Activated T-helper 1 cell treated with anti-CD3 and anti-CD28 coated beads, Interleukin-12 subunit alpha, Interleukin-12 subunit beta, Interleukin-2, Interleukin-4 antibody, amounts not matched to agents 30 ng/mL and 10 ng/mL and 1 ng/mL, durations not matched to agents 14 hours and 24 hours and 36 hours (primary cell): ENCODE data around the gene SMCO1. TPM values are rescaled to one million over a fixed set of nuclear protein-coding genes. Genes with fewer than 3 reads are reported as not detected.
A peak's percentile ranks its signal among the peaks of the same experiment; 100 is the strongest.
"Not testable (repeated sequence)": the region's sequence is repeated elsewhere in the genome, so short reads cannot be mapped to it uniquely, and the experiment has no call there.

Experiments used
- DNase-seq: peaks from one replicate; pipeline ENCODE4 v3.0.0; 2021; ENCODE audit warnings: low spot score
- H3K27ac Mint-ChIP-seq: one replicate; pipeline ENCODE4 v1.8.0; 2021; ENCODE audit warnings: mild to moderate bottlenecking, mixed read lengths
- H3K27me3 Mint-ChIP-seq: one replicate; pipeline ENCODE4 v1.8.0; 2022; ENCODE audit warnings: mild to moderate bottlenecking, moderate library complexity, mixed read lengths; ENCODE audit not compliant: insufficient read depth
- H3K36me3 Mint-ChIP-seq: one replicate; pipeline ENCODE4 v1.8.0; 2021; ENCODE audit warnings: low read depth, mixed read lengths
- H3K4me1 Mint-ChIP-seq: one replicate; pipeline ENCODE4 v1.8.0; 2021; ENCODE audit warnings: low read depth, mixed read lengths
- H3K4me3 Mint-ChIP-seq: one replicate; pipeline ENCODE4 v1.8.0; 2021; ENCODE audit warnings: mild to moderate bottlenecking, moderate library complexity, mixed read lengths
- H3K9me3 Mint-ChIP-seq: one replicate; pipeline ENCODE4 v1.8.0; 2021; ENCODE audit warnings: mixed read lengths
- intact Hi-C: fragments of 100-400 bp; cut with micrococcal nuclease; formaldehyde crosslinking; loops from one replicate; pipeline ENCODE4 v1.15.1; 2024
- total RNA-seq: library from RNA; stranded (reverse); gene quantifications from 2 replicates; pipeline ENCODE4 v1.2.3, GENCODE V29; 2022

The SMCO1 gene
- total RNA-seq, 1 donor from 2014 or later, result not detected

DNA sequence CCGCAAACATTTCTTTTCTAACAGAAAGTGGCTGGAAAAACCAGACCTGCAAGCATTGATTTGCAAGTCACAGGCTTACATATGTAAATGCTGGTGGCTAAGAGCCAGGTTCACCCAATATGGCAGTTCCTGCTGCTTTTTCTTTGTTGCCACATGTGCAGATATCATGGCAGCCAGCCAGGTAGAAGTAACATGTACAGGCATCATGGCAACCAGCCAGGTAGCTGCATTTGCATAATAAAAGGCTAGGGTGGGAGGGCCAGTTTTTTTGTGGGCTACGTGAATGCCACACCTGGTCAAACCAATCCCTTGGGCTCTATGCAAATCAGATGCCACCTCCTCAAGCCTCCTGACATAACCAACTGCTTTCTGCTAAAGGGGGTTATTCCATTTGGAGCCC, 2.8 kb upstream of the SMCO1 start:
- H3K9me3 Mint-ChIP-seq, result peaks cover 65% of the 10 kb centered on the region
- H3K4me1 Mint-ChIP-seq, result no peaks in the 10 kb centered on the region
- H3K36me3 Mint-ChIP-seq, result peaks cover 7% of the 10 kb centered on the region
- intact Hi-C loops, result no loop called here
- DNase-seq, result no peak
- H3K27me3 Mint-ChIP-seq, result peaks cover 5% of the 10 kb centered on the region
- no peak overlapping the region for H3K27ac Mint-ChIP-seq
- H3K4me3 Mint-ChIP-seq, result no peak overlapping the region

DNA sequence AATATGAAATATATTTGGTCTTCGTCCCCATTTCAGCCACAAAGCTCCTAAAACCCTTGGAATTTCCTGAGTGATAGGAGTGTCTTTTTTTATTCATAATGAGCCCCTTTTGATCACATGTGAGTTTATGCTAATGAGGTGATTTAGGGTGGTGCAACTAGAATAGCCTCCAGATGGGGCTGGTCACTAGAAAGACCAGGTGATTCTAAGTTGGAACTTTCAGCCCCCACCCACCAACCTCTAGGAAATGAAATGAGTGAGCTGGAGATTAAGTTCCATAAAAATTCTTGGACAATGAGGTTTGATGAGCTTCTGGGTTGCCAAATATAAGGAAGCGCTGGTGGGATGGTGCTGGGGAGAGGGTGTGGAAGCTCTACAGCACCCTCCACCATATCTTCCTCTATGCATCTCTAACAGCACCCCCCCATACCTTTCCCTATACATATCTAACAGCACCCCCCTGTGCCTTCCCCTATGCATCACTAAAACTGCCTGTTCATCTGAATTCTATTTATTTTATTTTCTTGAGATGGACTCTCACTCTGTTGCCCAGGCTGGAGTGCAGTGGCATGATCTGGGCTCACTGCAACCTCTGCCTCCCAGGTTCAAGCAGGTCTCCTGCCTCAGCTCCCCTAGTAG, 2.1 kb upstream of the SMCO1 start:
- intact Hi-C loops, result no loop called here
- Mint-ChIP-seq H3K27me3 (peaks cover 5% of the 10 kb centered on the region), H3K27ac (no peak overlapping the region), H3K36me3 (peaks cover 7% of the 10 kb centered on the region), H3K4me3 (no peak overlapping the region), H3K4me1 (peaks cover under 1% of the 10 kb centered on the region), H3K9me3 (peaks cover 60% of the 10 kb centered on the region)
- DNase-seq, result no peak

DNA sequence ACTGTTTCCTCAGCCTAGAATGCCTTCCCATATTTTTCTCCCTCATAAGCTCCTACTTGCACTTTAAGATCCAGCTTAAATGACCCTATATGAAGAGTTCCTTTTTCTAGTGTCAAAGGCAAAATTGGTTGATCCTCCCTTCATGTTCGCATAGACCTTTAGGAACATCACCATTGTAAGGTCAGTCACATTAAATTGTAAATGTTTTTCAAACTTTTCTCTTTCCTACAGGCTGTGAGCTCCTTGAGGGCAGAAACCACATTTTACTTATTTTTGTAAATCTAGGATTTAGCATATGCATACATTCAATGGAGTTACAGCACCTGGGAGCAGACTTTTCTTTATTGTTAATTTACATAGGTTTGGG, 813 bp downstream of the SMCO1 start:
- H3K27ac Mint-ChIP-seq, result no peak overlapping the region
- no peak for DNase-seq
- no peak overlapping the region for H3K4me3 Mint-ChIP-seq
- peaks cover 34% of the 10 kb centered on the region for H3K9me3 Mint-ChIP-seq
- H3K4me1 Mint-ChIP-seq, result peaks cover 7% of the 10 kb centered on the region
- H3K36me3 Mint-ChIP-seq, result peaks cover 9% of the 10 kb centered on the region
- peaks cover 9% of the 10 kb centered on the region for H3K27me3 Mint-ChIP-seq
- intact Hi-C loops, result no loop called here

- DNase-seq, result no peak
- peaks cover 9% of the 10 kb centered on the region for H3K36me3 Mint-ChIP-seq
- H3K27me3 Mint-ChIP-seq, result peaks cover 9% of the 10 kb centered on the region
- H3K9me3 Mint-ChIP-seq, result peaks cover 29% of the 10 kb centered on the region
- intact Hi-C loops, result no loop called here
- no peak overlapping the region for H3K4me3 Mint-ChIP-seq
- no peak overlapping the region for H3K27ac Mint-ChIP-seq
- peaks cover 7% of the 10 kb centered on the region for H3K4me1 Mint-ChIP-seq
Measured at GRCh38 chr3:196513697-196514349, 1.3 kb downstream of the SMCO1 start.

GRCh38 chr3:196511646-196512425, 3.3 kb downstream of the SMCO1 start:
- H3K27me3 Mint-ChIP-seq, H3K4me1 Mint-ChIP-seq, intact Hi-C loops, H3K4me3 Mint-ChIP-seq, H3K27ac Mint-ChIP-seq, H3K36me3 Mint-ChIP-seq, DNase-seq: not testable (repeated sequence)
- peaks cover 24% of the 10 kb centered on the region for H3K9me3 Mint-ChIP-seq

DNA sequence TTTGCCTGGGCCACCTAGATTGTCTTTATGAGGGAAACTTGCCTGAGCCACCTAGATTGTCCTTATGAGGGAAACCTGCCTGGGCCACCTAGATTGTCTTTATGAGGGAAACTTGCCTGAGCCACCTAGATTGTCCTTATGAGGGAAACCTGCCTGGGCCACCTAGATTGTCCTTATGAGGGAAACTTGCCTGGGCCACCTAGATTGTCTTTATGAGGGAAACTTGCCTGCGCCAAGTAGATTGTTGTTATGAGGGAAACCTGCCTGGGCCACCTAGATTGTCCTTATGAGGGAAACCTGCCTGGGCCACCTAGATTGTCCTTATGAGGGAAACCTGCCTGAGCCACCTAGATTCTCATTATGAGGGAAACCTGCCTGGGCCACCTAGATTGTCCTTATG, 4.0 kb downstream of the SMCO1 start:
- H3K4me3 Mint-ChIP-seq, DNase-seq, H3K27ac Mint-ChIP-seq, H3K4me1 Mint-ChIP-seq, intact Hi-C loops: not testable (repeated sequence)
- H3K9me3 Mint-ChIP-seq, result peaks cover 27% of the 10 kb centered on the region
- peaks cover 12% of the 10 kb centered on the region for H3K36me3 Mint-ChIP-seq
- peaks cover 12% of the 10 kb centered on the region for H3K27me3 Mint-ChIP-seq

DNA sequence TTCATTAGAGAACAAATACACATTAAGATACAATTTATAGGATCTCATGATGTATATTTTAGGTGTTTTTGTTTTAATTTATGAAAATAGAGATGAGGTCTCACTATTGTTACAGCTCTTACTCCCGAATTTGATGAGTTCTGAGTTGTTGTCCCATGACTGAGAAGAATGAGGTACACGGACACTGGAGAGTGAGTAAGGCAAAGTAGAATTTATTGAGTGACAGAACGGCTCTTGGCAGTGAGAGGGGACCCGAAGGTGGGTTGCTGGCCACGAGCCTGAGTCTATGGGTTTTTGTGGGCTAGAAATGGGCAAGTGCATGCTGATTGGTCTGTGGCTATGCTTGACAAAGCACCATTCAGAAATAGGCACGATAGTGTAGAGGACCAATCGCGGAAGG, 8.5 kb downstream of the SMCO1 start:
- no peak overlapping the region for H3K27ac Mint-ChIP-seq
- no peak overlapping the region for H3K4me3 Mint-ChIP-seq
- peaks cover 15% of the 10 kb centered on the region for H3K9me3 Mint-ChIP-seq
- intact Hi-C loops, result no loop called here
- H3K4me1 Mint-ChIP-seq, result peaks cover 14% of the 10 kb centered on the region
- peaks cover 10% of the 10 kb centered on the region for H3K36me3 Mint-ChIP-seq
- no peak for DNase-seq
- H3K27me3 Mint-ChIP-seq, result peaks cover 13% of the 10 kb centered on the region

- intact Hi-C loops, result loop anchor here (5.0 kb wide), 3 partner anchors 128 to 597 kb away; partner anchors contain the start of genes NCBP2 and TNK2
- Mint-ChIP-seq H3K27ac (peak overlapping the region; percentile 25), H3K27me3 (peaks cover 8% of the 10 kb centered on the region), H3K36me3 (peaks cover 17% of the 10 kb centered on the region), H3K9me3 (peaks cover 15% of the 10 kb centered on the region), H3K4me3 (peak overlapping the region; percentile 100), H3K4me1 (peaks cover 24% of the 10 kb centered on the region)
- DNase-seq, result no peak
Measured at GRCh38 chr3:196504556-196504955, 10.6 kb downstream of the SMCO1 start.

GRCh38 chr3:196504077-196504398, 11.1 kb downstream of the SMCO1 start:
- not testable (repeated sequence) for DNase-seq, H3K27me3 Mint-ChIP-seq
- Mint-ChIP-seq H3K27ac (peak overlapping the region; percentile 80), H3K9me3 (peaks cover 15% of the 10 kb centered on the region), H3K36me3 (peaks cover 21% of the 10 kb centered on the region), H3K4me1 (peaks cover 29% of the 10 kb centered on the region), H3K4me3 (peak overlapping the region; percentile 100)
- intact Hi-C loops, result loop anchor here (5.0 kb wide), 3 partner anchors 128 to 597 kb away; partner anchors contain the start of genes NCBP2 and TNK2

DNA sequence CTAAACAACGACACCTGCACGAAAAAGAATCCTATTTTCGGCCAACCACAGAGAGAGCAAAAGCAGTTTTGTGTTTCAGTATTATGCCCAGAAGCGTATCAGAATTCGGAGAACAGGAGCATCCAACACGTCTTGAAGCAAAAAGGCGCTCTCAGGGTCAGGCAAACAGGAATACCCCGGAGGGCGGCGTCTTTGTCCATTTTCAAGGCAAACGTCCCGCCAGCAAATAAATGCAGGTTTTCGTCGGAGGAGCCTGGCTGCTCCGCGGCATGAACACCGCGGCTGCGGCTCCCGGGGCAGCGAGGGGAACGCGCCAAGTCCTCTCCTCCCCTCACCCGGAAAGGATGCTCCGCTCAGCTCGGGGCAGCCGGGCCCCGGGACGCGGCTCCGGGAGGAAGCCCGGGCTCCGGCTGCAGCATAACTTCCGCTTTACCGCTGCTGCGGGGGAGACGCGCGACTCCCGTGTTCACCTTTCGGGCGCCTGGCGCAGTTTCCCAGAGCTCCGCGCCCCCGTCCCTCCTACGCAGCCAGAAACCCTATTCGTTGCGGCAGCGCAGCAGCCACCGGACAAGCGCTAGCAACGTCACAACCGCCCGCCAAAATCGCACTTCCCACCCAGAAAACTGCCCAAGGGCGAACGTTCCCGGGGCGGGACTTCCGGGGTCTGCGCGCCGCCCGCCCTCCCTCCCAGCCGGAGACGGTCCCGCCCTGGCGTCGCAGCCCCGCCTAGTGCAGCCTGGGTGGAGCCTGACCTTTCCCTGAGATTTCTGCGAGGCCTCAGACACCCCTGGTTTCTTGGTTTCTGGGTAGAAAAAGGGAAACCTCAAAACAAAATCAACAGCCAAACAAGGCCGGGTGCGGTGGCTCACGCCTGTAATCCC, 11.7 kb downstream of the SMCO1 start, which contains the start of gene RNF168:
TSS of gene RNF168 (minus strand) at position 573 of the 881 bp plus-strand sequence. CDS start 595 bp downstream, outside the sequence.
- peak within 1 kb of the TSS; percentile 100 for H3K4me3 Mint-ChIP-seq
- peak within 1 kb of the TSS; percentile 100 for H3K27ac Mint-ChIP-seq
- peaks cover 15% of the 10 kb centered on the region for H3K9me3 Mint-ChIP-seq
- peaks cover 8% of the 10 kb centered on the region for H3K27me3 Mint-ChIP-seq
- peaks cover 35% of the 10 kb centered on the region for H3K4me1 Mint-ChIP-seq
- H3K36me3 Mint-ChIP-seq, result peaks cover 24% of the 10 kb centered on the region
- peak; percentile 87 for DNase-seq
- intact Hi-C loops, result loop anchor here (1.0 to 5.0 kb wide), 10 partner anchors 65 to 596 kb away; partner anchors contain the start of genes CEP19, FBXO45, NCBP2 and PCYT1A

DNA sequence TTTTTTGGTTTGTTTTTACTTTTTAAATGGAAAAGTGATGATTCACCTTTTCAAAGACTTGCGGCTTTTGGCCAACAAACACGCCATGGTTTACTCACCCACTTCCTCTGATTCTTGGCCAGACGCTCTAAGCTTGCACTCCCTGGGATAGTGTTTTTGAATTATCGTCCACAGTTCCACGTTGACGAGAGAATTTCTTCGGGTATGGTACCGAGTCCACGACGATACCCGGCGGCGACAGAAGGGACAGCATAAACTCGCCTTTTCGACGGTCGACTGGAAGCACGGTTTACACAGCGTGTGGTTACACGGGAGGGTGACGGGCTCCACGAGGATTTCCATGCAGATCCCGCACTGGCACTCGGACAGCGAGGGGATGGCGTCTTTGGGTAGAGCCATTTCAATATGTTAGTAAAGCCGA, 12.4 kb downstream of the SMCO1 start:
- Mint-ChIP-seq H3K9me3 (peaks cover 12% of the 10 kb centered on the region), H3K27ac (peak overlapping the region; percentile 100), H3K36me3 (peaks cover 26% of the 10 kb centered on the region), H3K4me1 (peaks cover 38% of the 10 kb centered on the region), H3K27me3 (peaks cover 8% of the 10 kb centered on the region), H3K4me3 (peak overlapping the region; percentile 100)
- intact Hi-C loops, result loop anchor here (1.0 to 5.0 kb wide), 14 partner anchors 26 to 595 kb away; partner anchors contain the start of genes CEP19, DYNLT2B, FBXO45 and NCBP2
- DNase-seq, result peak; percentile 64
